ENCODE measurements around the gene SEMA3B.
A peak's percentile ranks its signal among the peaks of the same experiment; 100 is the strongest.
"Not testable (repeated sequence)": the region's sequence is repeated elsewhere in the genome, so short reads cannot be mapped to it uniquely, and the experiment has no call there.

SEMA3B gene

GRCh38 chr3:50268703-50269451 lies at the start of gene SEMA3B:
Gene SEMA3B, plus strand, starts transcription at chr3:50269147. Its CDS starts 94 bp downstream, at chr3:50269241.
- DNase-seq (ENCODE audit: low spot score) = peak; percentile 71

GRCh38 chr3:50219285-50219684 lies 49.7 kb upstream of the SEMA3B start:
- no peak for DNase-seq (ENCODE audit: low spot score)

GRCh38 chr3:50220109-50220508 lies 48.8 kb upstream of the SEMA3B start:
- no peak for DNase-seq (ENCODE audit: low spot score)

- DNase-seq (ENCODE audit: low spot score) = no peak
These were observed 47.9 kb upstream of the SEMA3B start for GRCh38 chr3:50221051-50221410.

GRCh38 chr3:50221411-50222168 lies 47.4 kb upstream of the SEMA3B start:
- peak; percentile 45 for DNase-seq (ENCODE audit: low spot score)

GRCh38 chr3:50222169-50222528 lies 46.8 kb upstream of the SEMA3B start:
- DNase-seq (ENCODE audit: low spot score) = no peak

GRCh38 chr3:50224639-50225038 lies 44.3 kb upstream of the SEMA3B start:
- DNase-seq (ENCODE audit: low spot score) = no peak

GRCh38 chr3:50226888-50227389 lies 42.0 kb upstream of the SEMA3B start:
- DNase-seq (ENCODE audit: low spot score) = peak; percentile 60

- peak; percentile 90 for DNase-seq (ENCODE audit: low spot score)
These were observed 41.4 kb upstream of the SEMA3B start for GRCh38 chr3:50227390-50228183.

GRCh38 chr3:50228184-50228763 lies 40.7 kb upstream of the SEMA3B start:
- not testable (repeated sequence) for DNase-seq (ENCODE audit: low spot score)

- no peak for DNase-seq (ENCODE audit: low spot score)
These were observed 39.5 kb upstream of the SEMA3B start for GRCh38 chr3:50229490-50229889.

- peak; percentile 54 for DNase-seq (ENCODE audit: low spot score)
These were observed 38.7 kb upstream of the SEMA3B start for GRCh38 chr3:50230104-50230793.

GRCh38 chr3:50230794-50231125 lies 38.2 kb upstream of the SEMA3B start:
- DNase-seq (ENCODE audit: low spot score) = no peak

GRCh38 chr3:50231581-50231980 lies 37.4 kb upstream of the SEMA3B start:
- no peak for DNase-seq (ENCODE audit: low spot score)

- no peak for DNase-seq (ENCODE audit: low spot score)
These were observed 36.6 kb upstream of the SEMA3B start for GRCh38 chr3:50232303-50232702.

GRCh38 chr3:50233176-50233575 lies 35.8 kb upstream of the SEMA3B start:
- DNase-seq (ENCODE audit: low spot score) = no peak

GRCh38 chr3:50235716-50236483 lies 33.0 kb upstream of the SEMA3B start, which contains the start of gene GNAI2:
Gene GNAI2, plus strand, starts transcription at chr3:50236204. Its CDS starts 132 bp downstream, at chr3:50236336.
- peak; percentile 99 for DNase-seq (ENCODE audit: low spot score)

GRCh38 chr3:50236484-50237132 lies 32.3 kb upstream of the SEMA3B start:
- no peak for DNase-seq (ENCODE audit: low spot score)

- DNase-seq (ENCODE audit: low spot score) = no peak
These were observed 31.8 kb upstream of the SEMA3B start for GRCh38 chr3:50237133-50237651.
